A549 (cell line): ENCODE results near the gene COQ8B.

Source experiments
- BHLHE40 ChIP-seq: IDR thresholded peaks from 2 replicates; pipeline ENCODE4 v1.6.1; 2012; ENCODE audit warnings: low read depth, low read length, inconsistent platforms
- CHD4 ChIP-seq: fragments of 200-600 bp; sonication (generic); IDR thresholded peaks from 2 replicates; pipeline ENCODE4 v1.6.1; 2016; ENCODE audit warnings: antibody characterized with exemption, mild to moderate bottlenecking, borderline replicate concordance
- FOSL2 ChIP-seq, 2 experiments: fragments of 450-650 bp in 1 of 2; fragments of >200 bp in 1 of 2; sonication (Bioruptor Twin) in 1 of 2; formaldehyde crosslinking; IDR thresholded peaks; 2 replicates each; pipeline versions ENCODE4 v1.5.0 to v1.6.1; 2016 to 2020; ENCODE audit warnings: mild to moderate bottlenecking in 1 of 2, moderate library complexity in 1 of 2
- NFE2L2 ChIP-seq: fragments of 150-350 bp; conservative IDR thresholded peaks from 2 replicates; pipeline ENCODE4 v1.6.1; 2014; ENCODE audit warnings: low read length
- POLR2A ChIP-seq: IDR thresholded peaks from 2 replicates; pipeline ENCODE4 v1.6.1; 2012; ENCODE audit warnings: mild to moderate bottlenecking, low read length
- RNF2 ChIP-seq: fragments of 200-600 bp; sonication (generic); IDR thresholded peaks from 2 replicates; pipeline ENCODE4 v1.6.1; 2016; ENCODE audit warnings: low read depth, mild to moderate bottlenecking, antibody characterized with exemption, moderate library complexity, borderline replicate concordance
- SMC3 ChIP-seq: fragments of >200 bp; sonication (Bioruptor Twin); formaldehyde crosslinking; IDR thresholded peaks from 3 replicates; pipeline ENCODE4 v1.6.1; 2018; ENCODE audit warnings: inconsistent platforms
- TP53 ChIP-seq: fragments of 250-450 bp; sonication (Bioruptor Pico); IDR thresholded peaks from 2 replicates; pipeline ENCODE4 v1.5.0; 2021; ENCODE audit warnings: mild to moderate bottlenecking, moderate library complexity
- ZFP36 ChIP-seq: fragments of 450-650 bp; IDR thresholded peaks from 2 replicates; pipeline ENCODE4 v1.6.1; 2014; ENCODE audit warnings: borderline replicate concordance; ENCODE audit not compliant: partially characterized antibody
- TF ChIP-seq, protein P1 (sequence below): fragments of >200 bp; sonication (Bioruptor Twin); formaldehyde crosslinking; IDR thresholded peaks from 3 replicates; pipeline ENCODE4 v1.5.1; 2016
- TF ChIP-seq, protein P2 (sequence below): fragments of 450-650 bp; IDR thresholded peaks from 2 replicates; pipeline ENCODE4 v1.6.1; 2014; ENCODE audit warnings: antibody characterized with exemption
- TF ChIP-seq, protein P3 (sequence below): fragments of 200-600 bp; sonication (generic); IDR thresholded peaks from 2 replicates; pipeline ENCODE4 v1.6.1; 2016; ENCODE audit warnings: antibody characterized with exemption, mild to moderate bottlenecking, moderate library complexity

DNA sequence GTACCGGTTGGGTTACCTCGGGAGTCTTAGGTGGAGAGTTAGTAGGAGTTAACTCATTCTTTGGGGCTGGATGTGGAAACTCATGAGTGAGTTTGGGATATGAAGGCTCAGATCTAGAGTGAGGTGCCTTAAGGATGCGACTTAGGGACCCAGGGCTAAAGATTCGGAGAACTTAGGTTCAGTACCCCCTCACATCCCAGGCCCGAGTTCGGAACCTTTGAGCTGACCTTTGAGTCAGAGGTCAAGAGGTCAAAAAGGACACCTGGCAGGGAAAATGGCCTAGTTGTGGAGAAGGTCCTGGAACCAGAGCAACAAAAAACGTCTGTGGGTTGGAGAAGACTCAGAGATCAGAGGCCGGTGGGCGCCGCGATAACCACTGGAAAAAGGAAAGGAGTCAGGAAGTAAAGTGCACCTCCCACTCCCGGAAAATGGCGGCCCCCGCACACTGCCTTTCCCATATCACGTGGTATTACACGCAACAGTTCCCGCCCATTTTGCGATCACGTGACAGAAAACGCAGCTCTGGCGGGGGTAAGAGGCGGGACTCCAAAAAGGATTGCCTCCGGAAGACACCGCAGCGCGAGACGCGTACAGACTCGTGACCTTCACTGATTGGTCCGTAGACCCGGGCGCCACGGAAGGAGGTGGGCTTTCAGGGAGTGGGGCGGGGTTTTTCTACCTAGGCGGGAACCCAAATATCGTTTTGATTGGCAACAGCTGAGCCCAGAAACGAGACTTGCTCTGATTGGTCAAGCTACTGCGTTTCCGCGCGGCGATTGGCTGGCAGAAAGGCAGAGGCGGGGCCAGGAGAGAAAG, 33.6 kb upstream of the COQ8B start, which contains the start of gene ACTMAP:
- TF ChIP-seq, protein P1, sequence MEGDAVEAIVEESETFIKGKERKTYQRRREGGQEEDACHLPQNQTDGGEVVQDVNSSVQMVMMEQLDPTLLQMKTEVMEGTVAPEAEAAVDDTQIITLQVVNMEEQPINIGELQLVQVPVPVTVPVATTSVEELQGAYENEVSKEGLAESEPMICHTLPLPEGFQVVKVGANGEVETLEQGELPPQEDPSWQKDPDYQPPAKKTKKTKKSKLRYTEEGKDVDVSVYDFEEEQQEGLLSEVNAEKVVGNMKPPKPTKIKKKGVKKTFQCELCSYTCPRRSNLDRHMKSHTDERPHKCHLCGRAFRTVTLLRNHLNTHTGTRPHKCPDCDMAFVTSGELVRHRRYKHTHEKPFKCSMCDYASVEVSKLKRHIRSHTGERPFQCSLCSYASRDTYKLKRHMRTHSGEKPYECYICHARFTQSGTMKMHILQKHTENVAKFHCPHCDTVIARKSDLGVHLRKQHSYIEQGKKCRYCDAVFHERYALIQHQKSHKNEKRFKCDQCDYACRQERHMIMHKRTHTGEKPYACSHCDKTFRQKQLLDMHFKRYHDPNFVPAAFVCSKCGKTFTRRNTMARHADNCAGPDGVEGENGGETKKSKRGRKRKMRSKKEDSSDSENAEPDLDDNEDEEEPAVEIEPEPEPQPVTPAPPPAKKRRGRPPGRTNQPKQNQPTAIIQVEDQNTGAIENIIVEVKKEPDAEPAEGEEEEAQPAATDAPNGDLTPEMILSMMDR: no peak
- TF ChIP-seq SMC3 (no peak), NFE2L2 (no peak), RNF2 (no peak), POLR2A (peak; percentile 52; the same call in 1 of the 2 replicates), BHLHE40 (peak; percentile 64), CHD4 (no peak), ZFP36 (no peak), FOSL2 (IDR thresholded peaks at IDR 0.05) (no peak), FOSL2 (CRISPR knock-in tag; IDR thresholded peaks at IDR 0.05) (peak; percentile 81), TP53 (CRISPR knock-in tag) (peak; percentile 92)
- TF ChIP-seq, protein P2, sequence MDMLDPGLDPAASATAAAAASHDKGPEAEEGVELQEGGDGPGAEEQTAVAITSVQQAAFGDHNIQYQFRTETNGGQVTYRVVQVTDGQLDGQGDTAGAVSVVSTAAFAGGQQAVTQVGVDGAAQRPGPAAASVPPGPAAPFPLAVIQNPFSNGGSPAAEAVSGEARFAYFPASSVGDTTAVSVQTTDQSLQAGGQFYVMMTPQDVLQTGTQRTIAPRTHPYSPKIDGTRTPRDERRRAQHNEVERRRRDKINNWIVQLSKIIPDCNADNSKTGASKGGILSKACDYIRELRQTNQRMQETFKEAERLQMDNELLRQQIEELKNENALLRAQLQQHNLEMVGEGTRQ: peak; percentile 100
- TF ChIP-seq, protein P3, sequence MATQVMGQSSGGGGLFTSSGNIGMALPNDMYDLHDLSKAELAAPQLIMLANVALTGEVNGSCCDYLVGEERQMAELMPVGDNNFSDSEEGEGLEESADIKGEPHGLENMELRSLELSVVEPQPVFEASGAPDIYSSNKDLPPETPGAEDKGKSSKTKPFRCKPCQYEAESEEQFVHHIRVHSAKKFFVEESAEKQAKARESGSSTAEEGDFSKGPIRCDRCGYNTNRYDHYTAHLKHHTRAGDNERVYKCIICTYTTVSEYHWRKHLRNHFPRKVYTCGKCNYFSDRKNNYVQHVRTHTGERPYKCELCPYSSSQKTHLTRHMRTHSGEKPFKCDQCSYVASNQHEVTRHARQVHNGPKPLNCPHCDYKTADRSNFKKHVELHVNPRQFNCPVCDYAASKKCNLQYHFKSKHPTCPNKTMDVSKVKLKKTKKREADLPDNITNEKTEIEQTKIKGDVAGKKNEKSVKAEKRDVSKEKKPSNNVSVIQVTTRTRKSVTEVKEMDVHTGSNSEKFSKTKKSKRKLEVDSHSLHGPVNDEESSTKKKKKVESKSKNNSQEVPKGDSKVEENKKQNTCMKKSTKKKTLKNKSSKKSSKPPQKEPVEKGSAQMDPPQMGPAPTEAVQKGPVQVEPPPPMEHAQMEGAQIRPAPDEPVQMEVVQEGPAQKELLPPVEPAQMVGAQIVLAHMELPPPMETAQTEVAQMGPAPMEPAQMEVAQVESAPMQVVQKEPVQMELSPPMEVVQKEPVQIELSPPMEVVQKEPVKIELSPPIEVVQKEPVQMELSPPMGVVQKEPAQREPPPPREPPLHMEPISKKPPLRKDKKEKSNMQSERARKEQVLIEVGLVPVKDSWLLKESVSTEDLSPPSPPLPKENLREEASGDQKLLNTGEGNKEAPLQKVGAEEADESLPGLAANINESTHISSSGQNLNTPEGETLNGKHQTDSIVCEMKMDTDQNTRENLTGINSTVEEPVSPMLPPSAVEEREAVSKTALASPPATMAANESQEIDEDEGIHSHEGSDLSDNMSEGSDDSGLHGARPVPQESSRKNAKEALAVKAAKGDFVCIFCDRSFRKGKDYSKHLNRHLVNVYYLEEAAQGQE: no peak; the same call in 1 of the 2 replicates
